ENCODE data around the gene MPLKIP.
"Not testable (repeated sequence)": the region's sequence is repeated elsewhere in the genome, so short reads cannot be mapped to it uniquely, and the experiment has no call there.

MPLKIP gene

DNA sequence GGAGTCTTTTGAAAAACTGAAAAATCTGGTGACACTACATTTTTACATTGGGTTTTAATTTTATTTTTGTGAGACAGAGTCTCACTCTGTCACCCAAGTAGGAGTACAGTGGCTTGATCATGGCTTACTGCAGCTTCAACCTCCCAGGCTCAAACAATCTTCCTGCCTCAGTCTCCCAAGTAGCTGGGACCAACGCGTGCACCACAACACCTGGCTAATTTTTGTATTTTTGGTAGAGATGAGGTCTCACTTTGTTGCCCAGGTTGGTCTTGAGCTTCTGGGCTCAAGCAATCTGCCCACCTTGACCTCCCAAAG is 11.5 kb downstream of the MPLKIP start:
- DNase-seq: no peak

DNA sequence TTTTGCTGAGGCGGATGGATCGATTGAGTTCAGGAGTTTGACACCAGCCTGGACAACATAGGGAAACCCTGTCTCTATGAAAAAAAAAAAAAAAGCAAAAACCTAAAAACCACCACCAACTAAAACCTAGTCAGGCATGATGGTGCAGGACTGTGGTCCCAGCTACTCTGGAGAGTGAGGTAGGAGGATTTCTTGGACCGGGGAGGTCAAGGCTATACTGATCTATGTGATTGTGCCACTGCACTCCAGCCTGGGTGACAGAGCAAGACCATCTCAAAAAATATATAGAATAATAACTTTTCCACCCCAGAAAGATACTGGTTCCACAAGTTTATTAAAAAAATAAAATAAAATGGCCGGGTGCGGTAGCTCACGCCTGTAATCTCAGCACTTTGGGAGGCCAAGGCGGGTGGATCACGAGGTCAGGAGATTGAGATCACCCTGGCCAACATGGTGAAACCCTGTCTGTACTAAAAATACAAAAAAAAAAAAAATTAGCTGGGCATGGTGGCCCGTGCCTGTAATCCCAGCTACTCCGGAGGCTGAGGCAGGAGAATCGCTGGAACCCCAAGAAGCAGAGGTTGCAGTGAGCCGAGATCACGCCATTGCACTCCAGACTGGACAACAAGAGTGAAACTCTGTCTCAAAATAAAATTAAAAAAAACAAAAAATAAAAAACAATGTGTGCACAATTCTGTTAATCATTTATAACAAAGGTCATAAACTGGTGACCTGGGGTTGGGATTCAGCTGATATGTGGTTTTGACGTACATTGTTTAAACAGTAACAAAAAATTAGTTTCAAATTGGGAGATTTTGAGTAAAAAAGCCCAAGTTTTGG is 12.1 kb downstream of the MPLKIP start:
- not testable (repeated sequence) for DNase-seq

DNA sequence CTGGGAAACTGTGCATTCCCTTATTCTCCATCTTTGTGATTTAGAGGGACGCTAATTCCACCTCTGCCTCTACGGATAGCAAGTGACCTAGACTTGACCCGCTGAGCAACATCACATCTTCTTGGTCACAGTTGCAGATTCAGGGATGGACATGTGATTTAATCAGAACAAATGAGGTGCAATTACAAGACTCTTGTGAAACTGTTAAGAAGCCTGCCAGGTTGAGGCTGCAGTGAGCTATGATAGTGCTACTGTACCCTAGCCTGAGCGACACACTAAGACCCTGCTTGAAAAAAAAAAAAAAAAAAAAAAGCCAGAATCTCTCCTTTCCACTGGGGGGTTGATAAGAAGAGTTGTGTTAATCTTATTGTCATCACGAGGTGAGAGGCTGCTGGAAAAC is 14.4 kb downstream of the MPLKIP start:
- DNase-seq: no peak

DNA sequence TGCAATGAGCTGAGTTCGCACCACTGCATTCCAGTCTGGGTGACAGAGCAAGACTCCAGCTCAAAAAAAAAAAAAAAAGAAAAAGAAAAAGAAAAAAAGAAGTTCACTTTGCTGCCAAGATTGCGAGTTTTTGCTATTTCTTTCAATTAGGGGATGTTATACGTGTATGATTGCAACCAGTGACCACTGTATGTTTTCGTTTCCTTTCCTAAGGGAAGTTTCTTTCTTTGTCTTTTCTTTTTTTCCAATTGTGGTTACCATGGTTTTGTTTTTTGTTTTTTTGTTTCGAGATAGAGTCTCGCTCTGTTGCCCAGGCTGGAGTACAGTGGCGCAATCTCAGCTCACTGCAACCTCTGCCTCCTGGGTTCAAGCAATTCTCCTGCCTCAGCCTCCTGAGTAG is 16.2 kb downstream of the MPLKIP start:
- DNase-seq: not testable (repeated sequence)

DNA sequence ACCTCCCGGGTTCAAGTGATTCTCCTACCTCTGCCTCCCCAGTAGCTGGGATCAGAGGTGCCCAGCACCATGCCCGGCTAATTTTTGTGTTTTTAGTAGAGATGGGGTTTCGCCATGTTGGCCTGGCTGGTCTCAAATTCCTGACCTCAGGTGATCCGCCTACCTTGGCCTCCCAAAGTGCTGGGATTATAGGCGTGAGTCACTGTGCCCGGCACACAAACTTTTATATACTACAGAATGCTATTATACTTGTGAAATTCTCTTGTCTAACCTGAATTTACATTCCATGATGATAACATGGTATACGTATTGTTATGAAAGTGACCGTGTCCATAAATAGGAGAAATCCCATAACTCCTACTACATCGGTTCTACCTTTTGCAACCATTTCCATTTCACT is 17.2 kb downstream of the MPLKIP start:
- DNase-seq: not testable (repeated sequence)

DNA sequence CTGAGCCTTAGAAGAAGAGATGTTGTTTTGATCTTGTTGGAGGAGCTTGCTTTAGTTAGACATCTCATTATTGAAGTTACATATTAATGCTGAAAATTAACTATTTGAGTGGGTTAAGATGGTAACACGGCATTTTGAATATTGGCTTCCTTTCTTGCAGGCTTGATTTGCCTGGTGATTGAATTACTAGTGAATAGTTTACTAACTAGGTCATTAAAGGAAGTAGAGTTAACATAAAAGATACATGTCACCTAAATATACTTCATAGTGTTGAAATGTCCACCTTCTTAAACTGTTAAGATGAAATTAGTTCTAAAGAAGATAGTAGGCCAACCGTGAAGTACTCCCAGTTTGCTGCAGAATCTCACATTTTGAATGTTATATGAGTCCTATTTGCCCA is 18.5 kb downstream of the MPLKIP start:
- DNase-seq: no peak

DNA sequence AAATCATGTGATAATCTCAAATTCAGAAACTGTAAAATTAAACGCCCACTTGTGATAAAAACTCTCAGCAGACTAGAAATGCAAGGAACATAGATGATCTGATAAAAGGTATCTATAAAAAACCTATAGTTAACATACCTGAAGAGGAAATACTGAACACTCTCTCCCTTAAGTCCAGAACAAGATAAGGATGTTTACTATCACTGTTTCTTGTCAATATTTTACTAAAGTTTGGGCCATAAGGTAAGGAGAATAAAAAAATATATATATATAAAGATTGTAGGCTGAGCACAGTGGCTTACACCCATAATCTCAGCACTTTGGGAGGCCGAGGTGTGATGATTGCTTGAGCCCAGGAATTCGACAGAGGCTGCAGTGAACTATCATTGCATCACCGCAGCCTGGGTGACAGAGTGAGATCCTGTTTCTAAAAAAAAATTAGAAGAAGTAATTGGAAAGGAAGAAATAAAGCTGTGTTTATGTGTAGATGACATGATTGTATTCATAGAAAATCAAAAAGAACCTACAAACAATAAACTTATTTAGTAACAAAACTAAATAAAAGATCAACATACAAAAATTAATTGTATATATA is 28.4 kb downstream of the MPLKIP start:
- no peak for DNase-seq

DNA sequence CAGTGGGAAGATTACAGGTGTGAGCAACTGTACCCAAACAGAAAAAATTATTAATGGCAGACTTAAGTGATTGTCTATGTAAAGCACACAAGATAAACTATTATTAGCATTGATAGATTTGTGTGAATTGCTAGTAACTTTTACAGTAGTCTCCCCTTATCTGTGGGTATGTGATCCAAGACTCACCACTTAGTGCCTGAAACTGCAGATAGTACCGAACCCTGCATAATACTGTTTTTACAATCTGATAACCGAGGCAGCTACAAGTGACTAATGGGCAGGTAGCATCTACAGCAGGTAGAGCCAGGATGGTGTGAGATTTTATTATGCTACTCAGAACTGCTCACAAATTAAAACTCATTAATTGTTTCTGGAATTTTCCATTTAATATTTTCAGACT is 31.5 kb downstream of the MPLKIP start:
- DNase-seq: no peak

DNA sequence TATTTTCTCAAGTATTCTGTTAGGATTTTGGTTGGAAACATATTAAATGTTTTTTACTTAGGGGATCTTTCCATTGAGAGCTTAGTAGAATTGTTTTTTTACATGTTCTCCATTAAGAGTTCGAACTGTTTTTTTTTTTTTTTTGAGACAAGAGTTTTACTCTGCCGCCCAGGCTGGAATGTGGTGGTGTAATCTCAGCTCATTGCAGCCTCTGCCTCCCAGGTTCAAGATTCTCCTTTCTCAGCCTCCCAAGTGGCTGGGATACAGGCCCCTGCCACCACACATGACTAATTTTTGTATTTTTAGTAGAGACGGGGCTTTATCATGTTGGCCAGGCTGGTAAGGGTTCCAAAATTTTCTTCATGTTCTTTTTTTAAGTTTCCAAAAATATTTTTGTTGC is 33.2 kb downstream of the MPLKIP start:
- DNase-seq: no peak

DNA sequence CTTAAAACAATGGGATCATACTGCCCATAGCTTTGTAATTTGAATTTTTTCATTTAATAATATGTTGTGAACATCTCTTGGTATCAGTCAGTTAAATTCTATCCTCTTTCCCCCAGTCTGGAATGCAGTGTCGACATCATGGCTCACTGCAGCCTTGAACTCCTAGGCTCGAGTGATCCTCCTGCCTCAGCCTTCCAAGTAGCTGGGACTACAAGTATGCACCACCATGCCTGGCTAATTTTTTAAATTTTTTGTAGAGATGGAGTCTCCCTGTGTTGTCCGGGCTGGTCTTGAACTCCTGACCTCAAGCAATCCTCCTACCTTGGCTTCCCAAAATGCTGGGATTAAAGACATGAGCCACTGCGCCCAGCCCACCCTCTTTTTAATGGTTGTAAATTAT is 34.6 kb downstream of the MPLKIP start:
- no peak for DNase-seq

DNA sequence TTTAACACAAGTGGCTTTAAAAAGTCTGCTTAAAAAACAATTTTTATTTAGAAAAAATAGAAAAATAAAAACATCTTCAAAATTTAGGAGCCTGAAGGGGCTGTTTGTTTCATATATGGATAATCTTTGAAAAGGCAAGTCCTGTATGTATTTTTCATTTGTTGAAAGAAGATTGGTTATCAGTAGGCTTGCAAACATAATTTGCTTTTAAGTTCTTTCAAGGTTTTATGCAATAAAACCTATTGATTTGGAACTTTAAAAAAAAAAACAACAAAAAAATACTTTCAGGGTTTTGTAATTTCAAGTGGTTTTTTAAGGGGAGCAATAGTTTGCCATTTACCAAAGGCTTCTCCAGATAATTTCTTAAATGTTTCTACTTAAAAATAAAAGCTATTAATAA is 35.6 kb downstream of the MPLKIP start:
- DNase-seq: no peak

DNA sequence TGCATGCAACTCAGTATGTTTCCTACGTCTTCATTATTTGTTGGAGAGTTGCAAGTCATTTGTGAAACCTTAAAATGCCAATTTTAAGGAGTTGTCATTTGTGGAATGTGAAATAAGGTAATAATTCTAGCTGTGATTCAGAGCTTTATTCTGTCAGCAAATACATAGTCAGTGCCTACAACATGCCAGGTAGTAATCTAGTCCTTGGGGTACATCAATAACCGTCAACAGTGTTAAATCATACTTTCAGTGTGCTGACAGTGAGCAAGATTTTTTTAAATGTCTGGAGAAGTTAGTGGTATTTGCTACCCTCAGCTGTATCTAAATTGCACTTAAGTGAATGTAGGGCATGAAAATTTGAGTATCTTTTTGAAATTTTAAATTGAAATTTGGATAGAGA is 36.7 kb downstream of the MPLKIP start:
- no peak for DNase-seq

DNA sequence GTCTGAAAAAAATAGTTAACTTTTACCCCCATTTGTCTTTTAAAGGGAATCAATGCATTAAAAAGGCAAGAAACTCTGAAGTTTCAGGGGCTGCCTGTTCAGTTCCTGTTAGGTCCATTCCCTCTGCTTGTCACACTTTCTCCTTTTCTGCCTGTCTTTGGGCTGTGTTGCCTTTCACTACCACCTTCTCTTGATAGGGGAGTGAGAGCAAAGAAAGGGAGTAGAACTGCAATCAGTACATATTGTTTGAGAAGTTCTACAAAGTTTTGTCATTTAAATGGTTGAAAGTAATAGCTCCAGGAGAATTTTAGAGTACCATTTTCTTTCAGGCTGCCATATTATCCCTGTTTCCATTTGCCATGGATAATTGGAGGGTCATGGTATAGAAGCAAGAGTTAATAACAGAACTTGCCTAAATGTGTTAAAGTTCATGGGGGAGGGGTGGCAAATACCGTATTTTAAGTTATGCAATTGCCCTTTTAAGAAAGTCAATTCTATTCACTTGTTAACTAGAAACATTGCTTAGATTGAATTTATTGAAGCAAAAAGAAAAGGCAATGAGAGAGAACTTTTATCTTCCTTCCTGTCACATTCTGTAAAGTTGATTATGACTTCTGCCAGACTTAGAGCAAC is 38.6 kb downstream of the MPLKIP start:
- DNase-seq: no peak

DNA sequence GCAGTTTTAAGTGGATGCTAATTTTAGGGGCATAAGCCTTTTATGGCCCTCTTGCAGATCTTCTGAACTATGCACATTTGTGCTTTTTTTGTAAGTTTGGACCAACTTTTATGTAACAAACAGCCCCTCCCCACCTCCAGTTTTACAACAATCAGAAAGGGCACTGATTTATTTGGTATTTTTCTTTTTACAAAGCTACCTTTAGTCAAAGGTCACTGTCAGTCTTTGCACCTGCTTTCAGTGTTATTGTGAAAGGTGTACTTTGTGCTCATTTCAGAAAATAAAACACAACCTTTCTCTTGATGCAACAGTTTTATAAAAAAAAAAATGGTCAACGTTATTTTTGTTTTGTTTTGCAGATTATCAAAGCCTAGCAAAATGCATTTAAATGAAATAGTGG is 39.2 kb downstream of the MPLKIP start:
- no peak for DNase-seq

DNA sequence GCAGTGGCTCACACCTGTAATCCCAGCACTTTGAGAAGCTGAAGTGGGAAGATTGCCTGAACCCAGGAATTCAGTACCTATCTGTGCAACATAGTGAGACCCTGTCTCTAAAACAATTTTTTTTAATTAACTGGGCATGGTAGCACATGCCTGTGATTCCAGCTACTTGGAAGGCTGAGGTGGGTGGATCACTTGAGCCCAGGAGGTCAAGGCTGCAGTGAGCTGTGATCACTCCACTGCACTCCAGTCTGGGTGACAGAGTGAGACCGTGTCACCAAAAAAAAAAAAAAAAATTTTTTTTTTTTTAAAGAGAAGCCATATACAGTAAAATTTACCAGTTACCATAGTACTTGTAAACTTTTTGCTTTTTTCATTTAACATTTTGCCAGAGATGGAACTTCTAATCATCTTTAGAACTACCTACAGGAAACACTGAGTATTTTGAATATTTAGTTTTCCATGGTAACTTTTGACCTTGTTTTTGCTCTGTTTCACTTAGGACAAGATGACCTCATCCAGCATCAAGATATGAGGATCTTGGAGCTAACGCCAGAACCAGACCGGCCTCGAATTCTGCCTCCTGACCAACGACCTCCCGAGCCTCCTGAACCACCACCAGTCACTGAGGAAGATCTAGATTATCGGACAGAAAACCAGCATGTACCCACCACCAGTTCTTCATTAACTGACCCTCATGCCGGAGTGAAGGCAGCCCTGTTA is 40.6 kb downstream of the MPLKIP start:
- DNase-seq: no peak

DNA sequence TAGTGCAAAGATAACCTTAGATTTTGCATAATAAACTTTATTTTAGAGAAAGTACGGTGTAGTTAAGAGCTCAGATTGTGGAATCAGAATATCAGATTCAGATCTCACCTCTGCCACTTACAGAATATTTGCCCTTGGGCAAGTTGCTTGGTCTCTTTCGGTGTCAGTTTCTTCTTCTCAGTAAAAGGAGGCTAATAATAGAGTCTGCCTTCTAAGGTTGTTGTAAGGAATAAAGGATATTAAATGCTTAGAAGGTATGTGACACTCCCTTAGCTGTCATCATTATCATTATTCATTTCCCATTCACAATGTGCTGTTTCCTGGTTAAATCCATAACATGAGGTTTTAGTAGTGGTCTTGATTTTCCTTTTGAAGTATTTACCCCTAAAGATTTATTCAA is 42.2 kb downstream of the MPLKIP start:
- no peak for DNase-seq

DNA sequence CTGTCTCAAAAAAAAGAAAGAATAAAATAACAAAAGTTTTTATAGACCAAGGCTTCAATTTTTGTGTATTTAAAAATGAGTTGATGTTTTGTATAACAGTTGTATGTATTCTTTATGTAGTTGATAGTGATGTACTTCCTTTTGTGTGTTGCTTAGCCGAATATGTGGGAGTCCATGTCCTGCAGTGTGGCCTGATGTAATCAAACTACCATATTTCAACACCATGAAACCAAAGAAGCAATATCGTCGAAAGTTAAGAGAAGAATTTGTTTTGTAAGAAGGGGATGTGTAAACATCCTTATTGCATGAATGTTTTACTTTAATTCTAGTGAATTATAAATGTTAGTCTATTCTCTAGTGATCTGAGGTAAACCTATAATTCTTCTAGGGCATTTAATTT is 56.6 kb downstream of the MPLKIP start:
- DNase-seq: no peak

All from NCI-H2171 treated with DMSO at 0.1 percent for 48 hours (cell line).